AML-193 (cell line): ENCODE data around the gene ATXN1.
"Not testable (repeated sequence)": the region's sequence is repeated elsewhere in the genome, so short reads cannot be mapped to it uniquely, and the experiment has no call there.

Experiments
- DNase-seq, 2 experiments: peaks; one replicate each; lab custom pipeline; 2025; lab: John Stamatoyannopoulos, UW

ATXN1 gene

GRCh38 chr6:16618962-16619361, 142.3 kb downstream of the ATXN1 start:
- no peak for DNase-seq

- not testable (repeated sequence) for DNase-seq
Measured at GRCh38 chr6:16615215-16615614, 146.0 kb downstream of the ATXN1 start.

- not testable (repeated sequence) for DNase-seq
Measured at GRCh38 chr6:16614143-16614542, 147.1 kb downstream of the ATXN1 start.

- DNase-seq = not testable (repeated sequence)
Measured at GRCh38 chr6:16613504-16613903, 147.8 kb downstream of the ATXN1 start.

GRCh38 chr6:16608444-16608843, 152.8 kb downstream of the ATXN1 start:
- no peak for DNase-seq

- no peak for DNase-seq
Measured at GRCh38 chr6:16602035-16602434, 159.2 kb downstream of the ATXN1 start.

GRCh38 chr6:16600701-16601100, 160.6 kb downstream of the ATXN1 start:
- DNase-seq = no peak

GRCh38 chr6:16600026-16600425, 161.2 kb downstream of the ATXN1 start:
- no peak for DNase-seq

GRCh38 chr6:16596616-16597331, 164.5 kb downstream of the ATXN1 start:
- DNase-seq = no peak

GRCh38 chr6:16595514-16596120, 165.6 kb downstream of the ATXN1 start:
- no peak for DNase-seq

- DNase-seq = peak; percentile 33 to 40
Measured at GRCh38 chr6:16594849-16595248, 166.4 kb downstream of the ATXN1 start.

- DNase-seq = no peak
Measured at GRCh38 chr6:16592223-16592911, 168.9 kb downstream of the ATXN1 start.

GRCh38 chr6:16591396-16592222, 169.7 kb downstream of the ATXN1 start:
- DNase-seq = no peak

GRCh38 chr6:16585805-16586204, 175.5 kb downstream of the ATXN1 start:
- DNase-seq = peak; percentile 86 to 90

- no peak for DNase-seq
Measured at GRCh38 chr6:16583144-16583762, 178.0 kb downstream of the ATXN1 start.

- no peak for DNase-seq
Measured at GRCh38 chr6:16582446-16583143, 178.7 kb downstream of the ATXN1 start.

GRCh38 chr6:16578695-16579285, 182.5 kb downstream of the ATXN1 start:
- no peak for DNase-seq

GRCh38 chr6:16576451-16577368, 184.6 kb downstream of the ATXN1 start:
- DNase-seq = no peak

GRCh38 chr6:16575655-16576054, 185.6 kb downstream of the ATXN1 start:
- DNase-seq = no peak

- no peak for DNase-seq
Measured at GRCh38 chr6:16572943-16573342, 188.3 kb downstream of the ATXN1 start.
